ENCODE data around the gene RAB32.

DNA sequence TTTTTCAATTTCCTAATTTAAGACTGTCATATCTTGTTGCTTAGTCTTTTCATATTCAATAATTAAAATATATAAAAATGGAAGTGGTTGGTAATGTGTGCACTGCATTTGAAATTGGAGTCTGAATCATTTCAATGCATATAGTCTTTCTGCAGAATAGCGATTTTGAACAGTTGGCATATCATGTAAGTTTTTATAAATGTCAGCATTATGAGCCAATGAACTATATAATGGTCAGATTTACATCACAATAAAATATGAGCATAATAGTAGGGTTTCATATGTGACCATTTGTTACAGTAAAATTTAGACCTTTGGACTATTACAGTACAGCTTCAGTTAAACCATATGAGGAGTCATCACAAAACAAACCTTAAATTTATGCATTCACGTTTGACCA is 4.3 kb downstream of the RAB32 start:
- TF ChIP-seq POLR2A (IDR thresholded peaks at IDR 0.05) (no peak), POLR2AphosphoS5 (IDR thresholded peaks at IDR 0.05) (no peak), EP300 (IDR thresholded peaks at IDR 0.05) (no peak)
- TF ChIP-seq, protein P1, sequence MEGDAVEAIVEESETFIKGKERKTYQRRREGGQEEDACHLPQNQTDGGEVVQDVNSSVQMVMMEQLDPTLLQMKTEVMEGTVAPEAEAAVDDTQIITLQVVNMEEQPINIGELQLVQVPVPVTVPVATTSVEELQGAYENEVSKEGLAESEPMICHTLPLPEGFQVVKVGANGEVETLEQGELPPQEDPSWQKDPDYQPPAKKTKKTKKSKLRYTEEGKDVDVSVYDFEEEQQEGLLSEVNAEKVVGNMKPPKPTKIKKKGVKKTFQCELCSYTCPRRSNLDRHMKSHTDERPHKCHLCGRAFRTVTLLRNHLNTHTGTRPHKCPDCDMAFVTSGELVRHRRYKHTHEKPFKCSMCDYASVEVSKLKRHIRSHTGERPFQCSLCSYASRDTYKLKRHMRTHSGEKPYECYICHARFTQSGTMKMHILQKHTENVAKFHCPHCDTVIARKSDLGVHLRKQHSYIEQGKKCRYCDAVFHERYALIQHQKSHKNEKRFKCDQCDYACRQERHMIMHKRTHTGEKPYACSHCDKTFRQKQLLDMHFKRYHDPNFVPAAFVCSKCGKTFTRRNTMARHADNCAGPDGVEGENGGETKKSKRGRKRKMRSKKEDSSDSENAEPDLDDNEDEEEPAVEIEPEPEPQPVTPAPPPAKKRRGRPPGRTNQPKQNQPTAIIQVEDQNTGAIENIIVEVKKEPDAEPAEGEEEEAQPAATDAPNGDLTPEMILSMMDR (IDR thresholded peaks at IDR 0.05) = no peak

Measured in upper lobe of left lung (tissue), 4 donors.